Suprapubic skin (tissue), 4 donors: ENCODE measurements around the gene SP2. TPM values are rescaled to one million over a fixed set of nuclear protein-coding genes. Genes with fewer than 3 reads are reported as not detected.
A peak's percentile ranks its signal among the peaks of the same experiment; 100 is the strongest.

Experiments used
- DNase-seq, 2 donors: peaks; one replicate each; pipeline ENCODE4 v3.0.0-alpha.2; 2019; ENCODE audit warnings: low spot score in 2 of 2
- H3K27ac ChIP-seq: fragments of 200-600 bp; sonication (generic); one replicate; pipeline ENCODE4 v1.5.1; 2019
- H3K27me3 ChIP-seq: fragments of 200-600 bp; sonication (generic); one replicate; pipeline ENCODE4 v1.5.1; 2019
- H3K36me3 ChIP-seq: fragments of 200-600 bp; sonication (generic); one replicate; pipeline ENCODE4 v1.5.1; 2019
- H3K4me1 ChIP-seq: fragments of 200-600 bp; sonication (generic); one replicate; pipeline ENCODE4 v1.5.1; 2019
- H3K4me3 ChIP-seq: fragments of 200-600 bp; sonication (generic); one replicate; pipeline ENCODE4 v1.5.1; 2019; ENCODE audit warnings: mild to moderate bottlenecking
- H3K9me3 ChIP-seq: fragments of 200-600 bp; sonication (generic); one replicate; pipeline ENCODE4 v1.5.1; 2019
- EP300 ChIP-seq: sonication (generic); formaldehyde crosslinking; IDR thresholded peaks from one replicate; pipeline ENCODE4 v1.6.1; 2017; ENCODE audit warnings: antibody characterized with exemption
- POLR2A ChIP-seq, 2 donors: fragments of 450-650 bp; IDR thresholded peaks; one replicate each; pipeline ENCODE4 v1.6.1; 2017; ENCODE audit warnings: antibody characterized with exemption in 2 of 2, mild to moderate bottlenecking in 2 of 2, moderate library complexity in 2 of 2
- POLR2AphosphoS5 ChIP-seq, 3 donors: sonication (generic); formaldehyde crosslinking; IDR thresholded peaks; one replicate each; pipeline ENCODE4 v1.6.1; 2017; ENCODE audit warnings: antibody characterized with exemption in 3 of 3
- WGBS: methylation state at CpG from one replicate; pipeline ENCODE4 v1.1.5; 2018; 5-methylcytosine and 5-hydroxymethylcytosine counted together
- total RNA-seq, 4 donors: library from RNA; depleted of rRNA; stranded (reverse); fragments of >200 nt; gene quantifications; one replicate each; pipeline ENCODE4 v1.1.0, GENCODE V29; 2016
- TF ChIP-seq, protein P1 (sequence below), 2 donors: fragments of 200-600 bp in 1 of 2; fragments of 450-650 bp in 1 of 2; sonication (generic) in 1 of 2; IDR thresholded peaks; one replicate each; pipeline ENCODE4 v1.5.1; 2016 to 2019; ENCODE audit warnings: antibody characterized with exemption in 2 of 2, mild to moderate bottlenecking in 1 of 2, moderate library complexity in 1 of 2

The SP2 gene
- total RNA-seq, 4 donors from 2014 or later, result 6.9 to 12.7 (median 9.8) TPM

DNA sequence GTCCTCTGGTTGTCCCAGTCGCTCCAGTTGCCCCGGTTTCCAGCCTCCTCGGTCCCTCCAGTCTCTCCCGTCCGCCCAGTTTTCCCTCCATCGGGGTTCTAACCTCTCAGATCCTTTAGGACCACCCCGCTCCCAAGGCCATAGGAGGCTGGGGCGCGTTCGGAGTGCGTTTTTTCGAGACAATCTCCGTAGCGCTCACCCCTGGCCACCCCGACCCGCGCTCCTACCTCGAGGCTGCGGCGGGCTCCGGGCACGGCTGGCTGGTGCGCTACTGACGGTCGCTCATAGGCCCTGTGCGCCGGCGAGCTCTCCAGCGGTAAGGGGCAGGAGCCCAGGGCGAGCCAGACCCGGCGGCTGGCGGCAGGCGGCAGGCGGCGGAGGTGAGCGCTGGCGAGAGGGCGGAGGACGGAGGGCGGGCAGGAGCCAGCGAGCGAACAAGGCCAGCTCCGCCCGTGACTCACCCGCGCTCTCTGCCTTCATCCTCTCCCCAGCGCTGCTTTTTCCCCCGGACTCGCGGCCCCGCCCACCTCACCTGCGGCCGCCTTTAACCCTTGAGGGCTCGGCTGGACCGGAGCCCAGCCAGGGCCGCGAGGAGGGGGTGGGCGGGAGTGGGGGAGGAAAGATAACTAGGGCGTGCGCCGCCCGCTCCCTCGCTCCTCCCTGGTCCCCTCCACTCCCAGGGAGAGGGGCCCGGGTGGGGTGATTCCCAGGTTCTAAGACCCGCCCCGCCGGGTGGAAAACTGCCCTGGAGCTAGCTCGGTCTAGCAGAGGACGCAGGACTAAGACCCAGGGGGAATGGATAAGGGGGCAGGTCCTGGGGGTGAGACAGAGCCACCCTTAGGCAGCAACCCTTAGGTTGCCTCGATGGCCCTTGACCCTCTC lies 45.1 kb upstream of the SP2 start, which contains the start of gene SP6:
Gene SP6 (minus strand): TSS at position 472 of the 882 bp plus-strand sequence. CDS start 2,734 bp downstream, outside the sequence.
- TF ChIP-seq, protein P1, sequence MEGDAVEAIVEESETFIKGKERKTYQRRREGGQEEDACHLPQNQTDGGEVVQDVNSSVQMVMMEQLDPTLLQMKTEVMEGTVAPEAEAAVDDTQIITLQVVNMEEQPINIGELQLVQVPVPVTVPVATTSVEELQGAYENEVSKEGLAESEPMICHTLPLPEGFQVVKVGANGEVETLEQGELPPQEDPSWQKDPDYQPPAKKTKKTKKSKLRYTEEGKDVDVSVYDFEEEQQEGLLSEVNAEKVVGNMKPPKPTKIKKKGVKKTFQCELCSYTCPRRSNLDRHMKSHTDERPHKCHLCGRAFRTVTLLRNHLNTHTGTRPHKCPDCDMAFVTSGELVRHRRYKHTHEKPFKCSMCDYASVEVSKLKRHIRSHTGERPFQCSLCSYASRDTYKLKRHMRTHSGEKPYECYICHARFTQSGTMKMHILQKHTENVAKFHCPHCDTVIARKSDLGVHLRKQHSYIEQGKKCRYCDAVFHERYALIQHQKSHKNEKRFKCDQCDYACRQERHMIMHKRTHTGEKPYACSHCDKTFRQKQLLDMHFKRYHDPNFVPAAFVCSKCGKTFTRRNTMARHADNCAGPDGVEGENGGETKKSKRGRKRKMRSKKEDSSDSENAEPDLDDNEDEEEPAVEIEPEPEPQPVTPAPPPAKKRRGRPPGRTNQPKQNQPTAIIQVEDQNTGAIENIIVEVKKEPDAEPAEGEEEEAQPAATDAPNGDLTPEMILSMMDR (IDR thresholded peaks at IDR 0.05), result peak in 1 of 2 donors; percentile 15
- TF ChIP-seq EP300, result no peak
- Histone ChIP-seq H3K9me3 (no peaks in the 10 kb centered on the region), H3K4me3 (peak within 1 kb of the TSS; percentile 51), H3K36me3 (no peaks in the 10 kb centered on the region), H3K27ac (peak within 1 kb of the TSS; percentile 47), H3K27me3 (peaks cover 93% of the 10 kb centered on the region), H3K4me1 (peaks cover 37% of the 10 kb centered on the region)
- 6% methylated on average over 24 of the region's 71 CpGs for WGBS
- DNase-seq, result no peak

DNA sequence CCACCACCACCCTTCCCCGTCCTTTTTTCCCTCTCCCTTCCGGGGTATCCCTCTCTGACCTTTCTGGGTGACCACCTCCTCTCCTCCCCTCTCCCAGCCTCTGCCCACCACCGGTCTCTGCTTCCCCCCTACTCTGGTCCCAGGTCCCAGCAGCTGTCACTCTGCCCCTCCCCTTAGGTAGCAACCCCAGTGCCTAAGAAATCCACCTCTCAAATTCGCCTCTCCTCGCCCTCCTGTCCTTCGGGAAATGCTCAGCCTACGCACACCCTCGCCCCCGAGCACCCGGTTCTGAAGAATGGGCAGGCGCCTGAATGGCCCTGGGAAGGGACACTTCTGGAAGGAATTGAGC lies 44.3 kb upstream of the SP2 start:
- Histone ChIP-seq H3K36me3 (no peaks in the 10 kb centered on the region), H3K9me3 (no peaks in the 10 kb centered on the region), H3K27ac (no peak overlapping the region), H3K4me3 (no peak overlapping the region), H3K4me1 (peaks cover 33% of the 10 kb centered on the region), H3K27me3 (peaks cover 94% of the 10 kb centered on the region)
- WGBS, result 37% methylated on average over 11 of the region's 11 CpGs
- DNase-seq, result no peak
- no peak for TF ChIP-seq EP300
- TF ChIP-seq, protein P1 (IDR thresholded peaks at IDR 0.05), result no peak
- no peak for TF ChIP-seq POLR2AphosphoS5 (IDR thresholded peaks at IDR 0.05)
- no peak for TF ChIP-seq POLR2A (IDR thresholded peaks at IDR 0.05)

DNA sequence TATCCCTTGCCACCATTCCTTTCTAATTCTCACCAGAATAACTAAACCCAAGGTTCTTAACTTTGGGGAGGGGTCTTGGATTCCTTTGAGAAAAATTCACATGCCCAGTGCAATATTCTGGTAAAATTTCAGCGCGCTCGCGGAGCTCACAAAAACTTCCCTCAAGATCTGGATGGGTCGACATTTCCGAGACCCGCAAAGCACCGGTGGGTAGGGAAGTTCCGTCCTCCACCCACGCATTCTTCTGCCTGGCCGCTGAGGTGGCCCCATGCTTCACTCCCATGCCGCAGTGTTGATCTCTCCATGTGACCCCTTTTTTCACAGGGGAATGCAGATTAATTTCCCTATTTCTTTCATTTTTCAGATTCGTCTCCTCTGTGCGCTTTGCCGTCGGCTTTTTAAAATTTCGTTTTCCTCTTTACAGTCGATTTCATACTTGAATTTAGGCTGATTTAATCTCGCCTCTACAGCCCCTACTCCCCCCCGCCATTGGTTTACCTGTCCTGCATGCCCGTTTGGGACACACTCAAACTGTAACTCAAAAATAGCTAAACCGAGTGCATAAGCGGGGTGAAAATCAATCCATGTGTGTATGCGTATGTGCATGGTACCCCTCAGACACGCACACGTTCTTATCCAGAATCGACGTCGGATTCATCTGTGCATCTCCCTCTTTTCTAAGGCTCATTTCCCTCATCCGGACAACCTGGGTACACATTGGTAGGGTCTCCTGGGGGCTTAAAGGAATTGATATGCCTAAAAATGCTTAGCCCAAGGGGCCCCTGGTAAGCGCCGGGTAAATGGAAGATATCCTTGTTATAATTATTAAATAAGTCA lies 43.7 kb upstream of the SP2 start:
- Histone ChIP-seq H3K36me3 (no peaks in the 10 kb centered on the region), H3K9me3 (no peaks in the 10 kb centered on the region), H3K27ac (no peak overlapping the region), H3K27me3 (peaks cover 94% of the 10 kb centered on the region), H3K4me3 (no peak overlapping the region), H3K4me1 (peaks cover 27% of the 10 kb centered on the region)
- TF ChIP-seq EP300 (no peak), POLR2A (IDR thresholded peaks at IDR 0.05) (no peak), POLR2AphosphoS5 (IDR thresholded peaks at IDR 0.05) (no peak)
- TF ChIP-seq, protein P1 (IDR thresholded peaks at IDR 0.05), result no peak
- 55% methylated on average over 32 of the region's 32 CpGs for WGBS
- no peak for DNase-seq

DNA sequence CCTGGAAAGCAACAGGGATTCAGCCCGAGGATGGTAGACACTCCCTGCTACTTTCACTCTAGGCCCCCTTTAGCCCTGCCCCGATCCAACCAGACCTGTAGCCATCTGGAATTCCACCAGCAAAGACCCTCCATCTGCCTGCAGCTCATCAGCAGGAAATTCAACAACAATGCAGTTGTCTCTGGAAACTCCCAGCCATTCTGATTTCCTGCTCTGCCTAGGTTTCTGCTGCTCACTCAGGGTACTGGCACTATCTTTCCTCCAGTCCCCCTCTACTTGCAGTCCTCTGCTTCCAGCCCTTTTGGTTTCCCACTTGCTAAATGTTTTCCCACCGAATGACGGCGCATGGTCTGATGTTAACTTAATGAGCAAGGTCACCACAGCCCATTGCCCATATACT lies 42.4 kb upstream of the SP2 start:
- 53% methylated on average over 5 of the region's 5 CpGs for WGBS
- no peaks in the 10 kb centered on the region for H3K36me3 ChIP-seq
- TF ChIP-seq, protein P1 (IDR thresholded peaks at IDR 0.05), result no peak
- TF ChIP-seq POLR2AphosphoS5 (IDR thresholded peaks at IDR 0.05), result no peak
- TF ChIP-seq POLR2A (IDR thresholded peaks at IDR 0.05), result no peak
- no peak for TF ChIP-seq EP300

DNA sequence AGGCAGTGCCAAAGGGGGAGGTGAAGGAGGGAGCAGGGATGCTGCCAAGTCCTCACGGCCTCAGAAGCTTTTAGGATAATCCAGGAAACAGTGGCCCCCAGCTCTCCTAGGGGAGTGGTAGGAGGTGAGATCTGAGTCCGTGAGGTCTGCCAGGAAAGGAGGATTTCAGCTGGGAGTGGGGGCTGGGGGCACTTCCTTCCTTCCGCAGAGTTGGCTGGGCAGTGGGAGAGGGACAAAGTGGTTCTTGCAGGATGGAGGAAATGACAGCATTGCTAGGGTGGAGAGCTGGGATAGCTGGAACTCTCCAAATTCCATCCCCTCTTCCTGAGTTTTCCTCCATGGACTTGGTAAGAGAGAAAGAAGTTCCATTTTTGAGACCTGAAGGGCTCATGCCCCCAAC lies 40.3 kb upstream of the SP2 start:
- Histone ChIP-seq H3K9me3 (no peaks in the 10 kb centered on the region), H3K4me3 (no peak overlapping the region), H3K4me1 (peaks cover 15% of the 10 kb centered on the region), H3K36me3 (no peaks in the 10 kb centered on the region), H3K27me3 (peaks cover 82% of the 10 kb centered on the region), H3K27ac (no peak overlapping the region)
- TF ChIP-seq, protein P1 (IDR thresholded peaks at IDR 0.05), result no peak
- TF ChIP-seq EP300 (no peak), POLR2A (IDR thresholded peaks at IDR 0.05) (no peak)
- WGBS, result 61% methylated on average over 3 of the region's 3 CpGs
- DNase-seq, result no peak

More for the DNA sequence above, 42.4 kb upstream of the SP2 start:
- peaks cover 89% of the 10 kb centered on the region for H3K27me3 ChIP-seq
- H3K27ac ChIP-seq, result no peak overlapping the region
- H3K9me3 ChIP-seq, result no peaks in the 10 kb centered on the region
- no peak overlapping the region for H3K4me3 ChIP-seq
- no peak for DNase-seq
- H3K4me1 ChIP-seq, result peaks cover 22% of the 10 kb centered on the region
